HG03196 (cell line): ENCODE results near the gene EIF1AD.
A peak's percentile ranks its signal among the peaks of the same experiment; 100 is the strongest.
"Not testable (repeated sequence)": the region's sequence is repeated elsewhere in the genome, so short reads cannot be mapped to it uniquely, and the experiment has no call there.

Source experiments
- ATAC-seq: cut with Tn5 transposase; IDR thresholded peaks from one replicate; pipeline ENCODE4 v1.9.1; 2021; ENCODE audit not compliant: unreplicated experiment

The EIF1AD gene, protein sequence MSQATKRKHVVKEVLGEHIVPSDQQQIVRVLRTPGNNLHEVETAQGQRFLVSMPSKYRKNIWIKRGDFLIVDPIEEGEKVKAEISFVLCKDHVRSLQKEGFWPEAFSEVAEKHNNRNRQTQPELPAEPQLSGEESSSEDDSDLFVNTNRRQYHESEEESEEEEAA

DNA sequence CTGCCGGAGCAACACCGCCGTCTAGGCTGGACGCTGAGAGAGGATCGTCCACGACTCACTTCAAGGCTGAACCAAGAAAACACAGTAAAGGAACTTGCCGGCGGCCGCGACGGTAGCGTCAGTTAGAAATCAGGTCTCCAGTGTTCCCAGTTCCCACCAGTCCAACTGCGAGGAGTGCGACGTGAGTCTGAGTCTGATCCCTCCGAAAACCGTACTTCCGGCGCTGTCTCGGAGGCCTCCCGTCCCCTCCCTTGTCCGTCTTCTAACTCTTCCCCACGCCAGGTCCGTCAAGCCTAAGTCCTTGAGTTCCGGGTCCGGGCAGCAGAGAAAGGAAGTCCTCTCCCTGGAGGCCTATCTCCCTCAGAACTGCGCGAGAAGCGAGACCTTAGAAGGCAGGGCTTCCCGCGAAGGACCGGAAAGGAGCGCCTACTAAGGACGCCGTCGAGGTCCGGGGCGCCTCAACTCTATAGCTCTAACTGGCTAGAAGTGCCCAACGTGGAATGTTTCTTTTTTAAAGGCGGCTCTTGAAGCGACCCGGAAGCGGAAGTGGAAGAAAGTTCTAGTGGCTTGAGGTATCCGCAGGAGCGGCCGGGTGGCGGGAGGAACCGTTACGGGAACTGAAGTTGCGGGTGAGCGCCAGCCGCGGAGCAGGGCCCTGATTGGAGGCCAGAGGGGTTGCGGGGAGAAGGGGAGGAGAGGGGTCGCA, at the start of gene EIF1AD, which contains the start of gene BANF1:
TSS of gene EIF1AD (minus strand) at position 216 of the 706 bp plus-strand sequence. CDS start 1,768 bp downstream, outside the sequence.
TSS of gene BANF1 (plus strand) at position 562 of the 706 bp plus-strand sequence. CDS start 748 bp downstream, outside the sequence.
- ATAC-seq = peak; percentile 70

DNA sequence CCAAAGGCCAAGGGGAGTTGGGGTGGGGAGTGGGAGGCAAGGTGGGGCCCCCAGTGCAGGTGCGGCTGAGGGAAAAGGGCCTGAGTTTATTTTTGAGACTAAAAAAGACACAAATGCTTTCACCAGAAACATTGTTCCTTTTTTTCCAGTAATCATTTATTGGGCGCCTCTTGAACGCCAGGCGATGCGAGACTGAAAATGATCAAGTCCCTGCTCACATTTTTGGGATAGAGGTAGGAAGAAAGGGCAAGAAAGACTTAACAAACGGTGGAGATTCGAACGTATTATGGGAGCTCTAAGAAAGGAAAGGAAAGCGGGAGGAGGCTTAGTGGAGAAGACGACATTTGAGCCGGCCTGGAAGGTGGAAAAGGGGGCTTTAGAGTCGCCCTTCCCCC, 49.4 kb upstream of the EIF1AD start:
- no peak for ATAC-seq

DNA sequence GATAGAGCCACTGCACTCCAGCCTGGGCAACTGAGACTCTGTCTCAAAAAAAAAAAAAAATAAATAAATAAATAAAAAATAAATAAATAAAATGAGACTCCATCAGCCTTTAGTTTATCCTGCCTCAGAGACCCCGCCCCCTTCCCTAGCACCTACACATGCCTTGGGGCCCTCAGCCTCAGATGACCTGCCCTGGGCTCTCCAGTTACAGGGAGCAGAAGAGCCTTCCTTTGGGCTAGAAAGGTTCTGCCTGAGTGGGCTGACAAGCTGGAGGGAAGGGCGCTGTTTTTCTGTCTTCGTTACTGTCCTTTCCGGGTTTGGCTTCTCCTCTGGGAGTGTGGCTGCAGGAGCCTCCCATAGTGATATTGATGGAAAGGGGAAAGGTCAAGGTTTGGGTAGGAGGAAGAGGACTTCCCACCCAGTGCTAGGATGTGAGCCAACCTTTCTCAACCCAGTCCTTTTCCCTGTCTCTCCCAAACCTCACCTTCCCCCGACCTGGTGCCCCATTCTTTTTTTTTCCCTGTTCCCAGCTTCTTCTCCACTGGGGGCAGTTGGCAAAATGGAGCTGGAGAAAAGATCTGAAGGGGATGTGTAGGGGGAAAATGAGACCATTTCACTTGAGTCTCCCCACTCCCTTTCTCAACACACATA, 48.7 kb upstream of the EIF1AD start:
- no peak for ATAC-seq

DNA sequence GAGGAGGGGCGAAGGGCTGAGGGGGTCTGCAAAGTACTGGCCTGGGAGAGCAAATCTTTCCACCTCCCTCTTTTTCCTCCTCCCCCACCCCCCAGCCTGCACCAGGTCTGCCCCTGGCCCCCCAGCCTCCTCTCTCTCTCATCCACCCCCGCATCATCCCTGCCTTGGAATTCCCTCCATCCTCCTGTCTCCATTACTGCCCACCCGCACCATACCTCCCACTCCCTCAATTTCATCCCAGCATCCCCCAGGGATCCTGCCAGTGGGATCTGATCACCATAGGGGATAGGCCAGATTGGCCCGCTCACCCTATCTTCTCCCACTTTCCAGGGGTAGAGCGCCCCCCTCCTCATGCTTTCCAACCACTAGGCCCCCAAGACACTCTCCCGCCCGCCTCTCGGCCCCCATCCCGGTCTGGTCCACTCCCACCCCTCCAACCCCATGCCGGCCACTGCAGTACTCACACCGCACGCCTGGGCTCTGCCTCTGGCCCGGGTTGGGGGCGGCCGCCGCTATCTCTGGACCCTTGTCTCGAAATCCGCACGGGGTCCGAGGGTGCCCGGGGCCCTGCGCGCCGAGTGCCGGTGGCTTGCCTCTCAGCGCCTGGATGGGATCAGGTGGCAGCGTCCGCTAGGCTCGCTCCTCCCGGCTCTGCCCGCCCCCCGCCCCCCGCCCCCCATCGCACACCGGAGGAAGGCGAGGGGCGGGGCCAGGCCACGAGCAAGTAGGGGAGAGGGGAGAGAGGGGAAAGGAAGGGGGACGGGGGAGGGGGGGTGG, 46.8 kb upstream of the EIF1AD start, which contains the start of gene GAL3ST3:
TSS of gene GAL3ST3 (minus strand) at position 615 of the 777 bp plus-strand sequence. CDS start 3,746 bp downstream, outside the sequence.
- ATAC-seq = no peak

DNA sequence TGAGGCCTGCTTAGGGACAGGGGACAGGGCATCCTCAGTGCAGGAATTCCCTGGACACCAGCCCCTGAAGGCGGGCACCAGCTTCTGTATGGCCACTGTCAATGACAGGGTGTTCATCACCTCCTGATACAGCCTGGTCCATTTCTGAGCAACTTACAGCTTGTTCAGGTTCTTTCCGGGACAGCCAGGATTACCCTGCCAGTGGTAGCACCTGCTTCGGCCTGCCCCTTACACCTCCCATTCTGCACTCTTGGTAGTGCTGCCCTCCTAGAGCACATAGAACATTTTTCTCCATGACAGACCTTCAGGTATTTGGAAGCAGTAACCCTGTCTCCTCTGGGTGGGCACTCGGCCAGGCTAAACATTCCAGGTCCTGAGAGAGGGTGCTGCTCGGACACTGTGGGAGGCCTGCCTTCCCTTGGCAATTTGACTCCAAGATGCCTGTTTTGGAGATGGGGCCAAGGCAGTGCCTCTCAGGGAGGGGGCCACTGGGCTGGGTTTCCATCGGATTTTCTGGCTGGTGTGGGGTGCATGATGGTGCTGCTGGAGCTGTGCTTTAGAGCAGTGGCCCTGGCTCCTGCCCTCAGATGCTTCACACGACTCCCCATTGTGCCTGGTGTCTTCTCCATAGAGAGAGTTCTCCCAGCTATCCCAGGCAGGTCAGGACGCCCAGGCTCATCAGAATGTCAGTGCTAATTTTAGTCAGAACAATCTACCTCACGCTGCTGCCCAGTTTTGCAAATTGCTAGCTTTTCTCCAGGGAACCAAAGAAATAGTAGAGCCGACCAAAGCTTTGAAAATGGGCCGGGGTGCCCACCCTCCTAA, 45.8 kb upstream of the EIF1AD start:
- no peak for ATAC-seq

DNA sequence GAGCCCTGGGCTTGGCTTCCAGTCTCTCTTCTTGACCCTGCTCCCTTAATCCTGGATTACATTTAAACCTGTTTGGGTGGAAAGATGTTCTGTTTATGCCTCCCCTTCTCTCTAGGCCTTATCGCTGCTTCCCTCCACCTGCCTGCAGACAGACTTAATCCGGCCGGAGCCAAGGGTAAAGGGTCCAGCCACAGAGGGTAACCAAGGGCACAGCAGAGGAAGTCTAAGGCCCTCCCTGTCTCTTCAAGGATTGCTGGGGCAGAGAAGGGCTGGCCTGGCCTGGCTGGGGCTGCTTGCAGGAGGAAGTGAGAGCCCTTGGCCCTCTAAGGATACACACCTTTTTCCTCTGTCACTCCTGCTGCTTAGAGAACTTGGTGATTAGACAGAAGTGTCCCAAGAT, 44.9 kb upstream of the EIF1AD start:
- ATAC-seq = no peak

DNA sequence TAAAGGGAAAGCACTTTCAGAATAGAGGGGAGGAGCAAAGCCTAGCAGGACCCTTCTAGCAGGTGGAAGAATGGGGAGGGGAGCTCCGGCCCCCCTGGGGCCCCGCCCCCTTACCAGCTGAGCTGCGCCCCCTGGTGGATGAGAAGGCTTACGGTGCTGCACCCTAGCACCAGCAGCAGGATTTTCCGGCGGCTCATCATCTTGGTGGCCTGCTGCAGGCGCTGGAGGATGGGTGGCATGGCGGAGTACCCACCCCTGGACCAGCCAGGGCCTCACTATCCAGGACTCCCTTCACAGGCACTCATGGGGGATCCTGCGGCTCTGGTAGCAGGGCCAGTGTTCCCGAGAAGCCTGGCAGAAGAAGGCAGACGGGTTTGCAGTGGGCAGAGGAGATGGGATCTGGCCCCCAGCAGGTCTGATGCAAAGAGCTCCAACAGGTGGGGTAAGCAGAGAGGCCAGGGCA, 43.3 kb upstream of the EIF1AD start:
- no peak for ATAC-seq

DNA sequence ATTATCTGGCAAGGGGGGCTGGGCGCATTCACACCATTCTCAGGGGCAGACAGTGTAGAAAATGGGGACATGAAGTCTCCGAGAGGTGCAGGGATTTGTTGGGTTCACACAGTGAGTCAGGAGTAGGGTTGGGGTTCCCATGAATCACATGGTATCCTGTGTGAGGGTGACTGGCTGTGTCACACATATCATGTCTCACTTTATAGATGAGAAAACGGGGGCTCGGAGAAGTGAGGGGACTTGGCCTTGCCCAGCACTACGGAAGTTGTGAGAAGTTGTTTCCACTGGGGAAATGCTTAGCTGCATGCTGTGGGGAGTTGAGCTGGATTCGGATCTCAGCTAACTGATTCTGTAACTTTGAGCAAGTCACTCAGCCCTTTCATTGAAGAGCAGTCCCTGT, 42.8 kb upstream of the EIF1AD start:
- ATAC-seq = no peak

DNA sequence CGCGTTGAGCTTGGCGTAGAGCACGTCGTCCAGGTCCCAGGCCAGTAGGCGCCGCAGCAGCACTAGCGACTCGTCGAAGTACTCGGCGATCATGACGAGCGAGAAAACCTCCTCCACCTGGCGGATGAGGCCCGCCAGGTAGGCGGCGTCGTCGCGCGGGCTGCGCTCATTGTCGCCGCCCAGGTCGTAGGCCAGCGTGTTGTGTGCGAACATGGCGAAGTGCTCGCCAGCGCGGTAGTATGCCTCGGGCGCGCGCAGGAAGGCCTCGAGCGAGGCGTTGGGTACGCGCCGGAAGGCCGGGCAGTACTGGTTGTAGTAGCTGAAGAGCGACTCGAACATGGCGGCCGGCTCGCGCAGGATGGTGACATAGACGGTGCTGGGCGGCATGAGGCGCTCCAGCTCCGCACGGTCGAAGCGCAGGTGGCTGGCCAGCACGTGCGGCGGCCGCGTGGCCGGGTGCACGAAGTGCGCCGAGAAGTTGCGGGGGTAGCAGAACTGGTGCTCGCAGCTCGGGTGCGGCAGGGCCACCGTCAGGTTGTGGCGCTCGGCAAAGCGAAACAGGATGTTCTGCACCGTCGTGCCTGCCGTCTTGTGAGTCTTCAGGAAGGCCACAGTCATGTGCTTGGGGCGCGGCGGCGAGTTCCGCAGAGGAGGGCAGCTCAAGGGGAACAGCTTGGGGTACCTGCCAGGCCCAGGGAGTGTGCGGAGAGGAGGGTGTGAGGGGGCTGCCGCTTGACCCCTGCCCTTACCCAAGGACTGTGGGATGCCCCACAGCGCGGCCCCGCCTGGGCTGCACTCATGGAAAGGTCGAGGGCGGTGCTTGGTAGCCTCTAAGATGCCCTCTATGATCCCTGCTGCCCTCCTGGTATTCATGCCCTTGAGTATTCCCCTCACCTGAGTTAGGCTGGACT, 41.3 kb upstream of the EIF1AD start:
- no peak for ATAC-seq

DNA sequence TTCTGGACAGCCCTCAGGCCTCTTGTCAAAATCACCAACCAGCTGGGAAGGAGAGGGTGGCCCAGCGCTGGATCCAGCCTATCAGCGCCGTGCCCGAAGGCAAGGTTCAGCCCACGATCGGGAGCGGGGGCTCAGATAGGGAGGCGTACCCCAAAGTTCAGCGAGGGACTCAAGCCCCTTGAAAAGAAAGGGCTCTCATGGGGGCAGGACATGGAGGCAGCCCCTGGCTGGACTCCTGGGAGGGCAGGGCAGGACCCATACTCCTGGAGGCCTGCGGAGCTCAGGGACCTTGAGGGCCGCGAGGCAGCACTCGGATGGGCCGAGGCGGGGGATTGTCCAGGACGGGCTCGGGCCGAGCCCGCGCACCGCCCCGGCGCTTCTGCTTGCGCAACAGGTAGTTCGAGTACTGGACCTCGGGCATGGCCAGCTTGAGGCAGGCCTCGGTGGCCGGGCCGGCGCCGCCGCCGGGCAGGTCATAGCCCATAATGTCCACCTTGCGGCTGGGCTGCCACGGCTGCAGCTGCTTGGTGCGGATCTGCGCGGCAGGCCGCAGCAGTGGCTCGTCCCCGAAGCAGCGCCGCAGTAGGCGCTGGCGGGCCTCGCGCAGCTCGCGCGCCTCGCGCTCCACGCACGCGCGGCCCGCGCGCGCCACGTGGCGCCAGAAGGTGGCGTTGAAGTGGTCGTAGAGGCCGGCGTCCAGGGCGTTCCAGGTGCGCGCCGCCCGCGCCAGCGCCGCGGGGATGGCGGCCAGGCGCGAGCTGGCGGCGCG, 40.5 kb upstream of the EIF1AD start:
- no peak for ATAC-seq

DNA sequence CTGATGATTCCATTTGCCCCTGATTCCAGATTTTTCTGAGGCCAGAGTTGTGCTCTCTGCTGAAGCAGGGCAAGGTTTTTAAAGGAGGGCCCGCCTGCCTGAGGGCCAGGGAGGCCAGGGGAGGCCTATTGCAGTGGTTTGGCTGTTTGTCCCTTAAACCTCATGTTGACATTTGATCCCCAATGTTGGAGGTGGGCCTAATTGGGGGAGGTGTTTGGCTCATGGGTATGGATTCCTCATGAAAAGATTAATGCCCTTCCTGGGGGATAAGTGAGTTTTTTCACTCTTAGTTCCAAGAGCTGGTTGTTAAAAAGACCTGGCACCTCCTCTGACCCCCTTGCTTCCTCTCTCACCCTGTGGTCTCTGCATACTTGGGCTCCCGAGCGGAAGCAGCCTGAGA, 37.8 kb upstream of the EIF1AD start:
- ATAC-seq = no peak

DNA sequence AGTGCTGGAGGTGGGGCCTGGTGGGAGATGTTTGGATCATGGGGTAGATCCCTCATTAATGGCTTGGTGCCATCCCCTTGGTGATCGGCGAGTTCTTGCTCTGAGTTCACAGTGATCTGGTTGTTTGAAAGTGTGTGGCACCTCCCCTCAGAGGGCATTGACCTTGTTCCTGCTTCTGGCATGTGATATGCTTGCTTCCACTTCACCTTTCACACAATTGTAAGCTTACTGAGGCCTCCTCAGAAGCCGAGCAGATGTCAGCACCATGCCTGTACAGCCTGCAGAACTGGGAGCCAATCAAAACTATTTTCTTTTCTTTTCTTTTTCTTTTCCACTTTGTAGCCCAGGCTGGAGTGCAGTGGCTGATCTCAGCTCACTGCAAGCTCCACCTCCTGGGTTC, 35.4 kb upstream of the EIF1AD start:
- no peak for ATAC-seq

DNA sequence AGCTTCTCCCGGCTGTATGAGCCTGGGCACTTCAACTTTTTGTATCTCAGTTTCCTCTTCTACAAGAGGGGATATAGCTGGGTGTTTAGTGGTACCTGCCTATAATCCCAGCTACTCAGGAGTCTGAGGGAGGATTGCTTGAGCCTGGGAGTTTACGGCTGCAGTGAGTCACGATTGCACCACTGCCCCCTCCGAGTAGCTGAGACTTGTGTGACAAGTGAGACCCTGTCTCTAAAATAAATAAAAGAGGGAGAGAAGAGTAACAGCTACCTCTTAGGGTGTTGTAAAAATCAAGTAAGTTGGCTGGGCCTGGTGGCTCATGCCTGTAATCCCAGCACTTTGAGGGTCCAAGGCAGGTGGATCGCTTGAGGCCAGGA, 34.4 kb upstream of the EIF1AD start:
- ATAC-seq = no peak

DNA sequence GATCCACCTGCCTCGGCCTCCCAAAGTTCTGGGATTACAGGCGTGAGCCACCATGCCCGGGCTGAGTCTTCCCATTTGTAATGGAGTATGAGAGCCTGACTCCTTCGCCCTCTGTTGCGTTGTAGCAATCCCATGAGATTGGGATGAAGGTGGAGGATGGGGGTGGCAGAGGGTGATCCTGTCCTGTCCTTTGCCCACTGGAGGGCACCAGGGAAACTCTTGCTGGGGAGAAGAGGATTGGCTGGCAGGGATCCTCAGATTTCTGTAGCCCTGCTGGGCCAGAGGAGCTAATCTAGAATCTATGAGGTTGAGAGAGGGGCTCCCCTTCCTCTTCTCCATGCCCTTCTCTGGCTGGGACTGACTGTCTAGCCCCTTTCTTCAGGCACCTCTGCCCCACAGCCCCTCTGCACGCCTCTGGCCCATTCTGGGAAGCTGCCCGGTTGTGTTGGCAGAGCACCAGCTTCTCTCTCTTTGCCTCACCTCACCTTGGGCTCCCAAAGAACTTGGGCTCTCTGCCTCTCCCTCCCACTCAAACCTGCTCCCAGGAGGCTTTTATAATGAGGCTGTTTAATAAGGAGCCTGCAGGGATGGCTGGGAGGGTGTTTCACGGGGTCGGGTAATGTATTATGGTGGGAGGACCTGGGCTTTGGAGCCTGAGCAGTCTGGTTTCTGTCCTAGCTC, 33.8 kb upstream of the EIF1AD start:
- no peak for ATAC-seq

DNA sequence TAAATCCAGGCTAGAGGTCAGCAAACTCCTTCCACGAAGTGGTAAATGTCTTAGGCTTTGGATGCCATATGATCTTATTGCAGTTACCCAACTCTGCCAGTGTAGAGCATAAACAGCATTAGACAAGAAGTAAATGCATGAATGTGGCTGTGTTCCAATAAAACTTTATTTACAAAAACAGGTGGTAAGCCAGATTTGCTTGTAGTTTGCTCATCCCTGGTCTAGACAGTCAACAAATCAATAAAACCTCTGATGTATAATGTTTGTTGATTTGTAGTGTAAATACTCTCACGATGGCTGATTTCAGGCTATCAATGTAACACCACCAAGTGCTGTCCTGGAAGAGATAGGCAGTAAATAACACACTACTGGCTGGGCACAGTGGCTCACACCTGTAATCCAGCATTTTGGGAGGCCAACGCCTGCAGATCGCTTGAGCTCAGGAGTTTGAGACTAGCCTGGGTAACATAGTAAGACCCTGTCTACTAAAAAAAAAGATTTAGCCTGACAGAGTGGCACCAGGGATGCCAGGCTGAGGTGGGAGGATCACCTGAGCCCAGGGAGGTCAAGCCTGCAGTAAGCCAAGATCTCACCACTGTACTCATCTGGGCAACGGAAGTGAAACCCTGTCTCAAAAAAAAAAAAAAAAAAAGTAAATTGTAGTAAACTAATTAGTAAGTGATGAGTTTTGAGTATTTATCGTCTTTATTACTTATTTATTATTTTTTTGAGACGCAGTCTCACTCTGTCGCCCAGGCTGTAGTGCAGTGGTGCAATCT, 31.2 kb upstream of the EIF1AD start:
- ATAC-seq = no peak

DNA sequence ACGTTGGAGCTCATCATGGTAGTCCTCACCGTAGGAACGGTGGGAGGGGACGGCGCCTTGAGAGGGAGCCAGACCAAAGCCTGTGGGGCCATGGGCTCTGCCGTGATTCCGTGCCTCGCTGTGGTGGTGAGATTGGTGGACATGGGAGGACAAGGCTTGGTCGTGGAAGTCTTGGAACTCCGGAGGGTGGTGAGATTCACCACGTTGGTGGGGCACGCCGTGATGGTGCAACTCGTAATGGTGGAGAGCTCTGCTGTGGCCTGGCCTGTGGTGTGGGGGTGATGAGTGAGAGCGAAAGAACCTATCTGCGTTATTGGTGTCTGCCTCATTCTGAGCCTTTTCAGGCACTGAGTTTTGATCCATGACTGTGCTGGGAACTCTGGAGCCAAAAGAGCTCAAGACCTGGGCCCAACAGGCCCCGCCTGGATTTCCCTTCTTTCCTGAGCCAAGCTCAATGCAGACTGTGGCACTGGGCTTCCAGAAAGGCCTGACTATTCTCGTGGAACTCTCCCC, 24.1 kb upstream of the EIF1AD start, which contains the start of gene CATSPER1:
TSS of gene CATSPER1 (minus strand) at position 463 of the 513 bp plus-strand sequence. CDS start at position 363, 100 bp downstream.
- ATAC-seq = no peak

DNA sequence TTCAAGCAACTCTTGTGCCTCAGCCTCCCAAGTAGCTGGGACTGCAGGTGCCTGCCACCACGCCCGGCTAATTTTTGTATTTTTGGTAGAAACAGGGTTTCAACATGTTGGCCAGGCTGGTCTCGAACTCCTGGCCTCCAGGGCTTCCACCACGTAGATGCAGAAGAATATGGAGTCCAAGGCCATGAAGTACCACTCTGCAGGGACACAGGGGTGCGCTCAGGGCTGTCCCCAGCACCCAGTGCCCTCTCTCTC, 21.2 kb upstream of the EIF1AD start:
- not testable (repeated sequence) for ATAC-seq
